CMK (cell line): ENCODE data around the gene ACSL3.

Experiments
- DNase-seq: peaks from one replicate; pipeline ENCODE4 v3.0.0-alpha.2; 2010; ENCODE audit warnings: low read depth

ACSL3 gene

GRCh38 chr2:222883420-222883819 is 22.6 kb downstream of the ACSL3 start:
- DNase-seq, result no peak

- no peak for DNase-seq
These were observed 23.4 kb downstream of the ACSL3 start for GRCh38 chr2:222884114-222884771.

GRCh38 chr2:222884805-222885424 is 24.1 kb downstream of the ACSL3 start:
- DNase-seq, result no peak

- DNase-seq, result no peak
These were observed 26.3 kb downstream of the ACSL3 start for GRCh38 chr2:222887124-222887523.

- DNase-seq, result no peak
These were observed 27.9 kb downstream of the ACSL3 start for GRCh38 chr2:222888716-222889115.

- no peak for DNase-seq
These were observed 31.1 kb downstream of the ACSL3 start for GRCh38 chr2:222891890-222892289.

GRCh38 chr2:222892321-222892720 is 31.5 kb downstream of the ACSL3 start:
- no peak for DNase-seq

GRCh38 chr2:222892761-222893160 is 31.9 kb downstream of the ACSL3 start:
- DNase-seq, result no peak

GRCh38 chr2:222893716-222894115 is 32.9 kb downstream of the ACSL3 start:
- DNase-seq, result no peak

GRCh38 chr2:222895144-222895543 is 34.3 kb downstream of the ACSL3 start:
- no peak for DNase-seq

- no peak for DNase-seq
These were observed 37.1 kb downstream of the ACSL3 start for GRCh38 chr2:222897898-222898297.

GRCh38 chr2:222899413-222900181 is 38.8 kb downstream of the ACSL3 start:
- DNase-seq, result no peak

GRCh38 chr2:222900354-222900753 is 39.5 kb downstream of the ACSL3 start:
- no peak for DNase-seq

- no peak for DNase-seq
These were observed 41.8 kb downstream of the ACSL3 start for GRCh38 chr2:222902660-222903059.

GRCh38 chr2:222903234-222904220 is 42.7 kb downstream of the ACSL3 start:
- no peak for DNase-seq

- no peak for DNase-seq
These were observed 43.9 kb downstream of the ACSL3 start for GRCh38 chr2:222904557-222905258.

GRCh38 chr2:222907048-222907447 is 46.2 kb downstream of the ACSL3 start:
- DNase-seq, result no peak

GRCh38 chr2:222907790-222908441 is 47.1 kb downstream of the ACSL3 start:
- no peak for DNase-seq

- no peak for DNase-seq
These were observed 48.5 kb downstream of the ACSL3 start for GRCh38 chr2:222909286-222909685.

GRCh38 chr2:222912117-222912516 is 51.3 kb downstream of the ACSL3 start:
- DNase-seq, result no peak

- DNase-seq, result no peak
These were observed 51.9 kb downstream of the ACSL3 start for GRCh38 chr2:222912776-222913175.
